Left ventricle myocardium inferior (tissue), 1 donor: ENCODE measurements around the gene PHF21A. TPM values are rescaled to one million over a fixed set of nuclear protein-coding genes. Genes with fewer than 3 reads are reported as not detected.

Experiments
- DNase-seq: peaks from one replicate; pipeline ENCODE4 v3.0.0-alpha.2; 2020
- H3K27ac ChIP-seq: fragments of 200-600 bp; replicated peaks from 2 replicates; pipeline ENCODE4 v1.8.0; 2021
- H3K27me3 ChIP-seq: fragments of 200-600 bp; 2 replicates; pipeline ENCODE4 v1.8.0; 2021; ENCODE audit warnings: low read depth
- H3K36me3 ChIP-seq: fragments of 200-600 bp; 2 replicates; pipeline ENCODE4 v1.8.0; 2021
- H3K4me1 ChIP-seq: fragments of 200-600 bp; 2 replicates; pipeline ENCODE4 v1.8.0; 2021
- H3K4me3 ChIP-seq: fragments of 200-600 bp; 2 replicates; pipeline ENCODE4 v1.8.0; 2021; ENCODE audit warnings: mild to moderate bottlenecking, moderate library complexity
- H3K9me3 ChIP-seq: fragments of 200-600 bp; replicated peaks from 2 replicates; pipeline ENCODE4 v1.8.0; 2021
- intact Hi-C: fragments of 100-400 bp; cut with micrococcal nuclease; formaldehyde crosslinking; loops from one replicate; pipeline ENCODE4 v1.11.0; 2022
- total RNA-seq: library from RNA; stranded (reverse); fragmentation: NEBNext Ultra II Directional; extraction: Animal tissue kit (Norgen Biotek cat#: 25700); gene quantifications from one replicate; pipeline ENCODE4 v1.2.1, GENCODE V29; 2021
- TF ChIP-seq, protein P1 (sequence below): fragments of 200-600 bp; IDR thresholded peaks from 2 replicates; pipeline ENCODE4 v1.8.0; 2021; ENCODE audit warnings: antibody characterized with exemption, mild to moderate bottlenecking, borderline replicate concordance
- donor health status: DM: no; HTN: yes; CAD: no; lungs with severe emphysema.

PHF21A gene
- total RNA-seq, 1 donor from 2014 or later: 36.6 TPM

DNA sequence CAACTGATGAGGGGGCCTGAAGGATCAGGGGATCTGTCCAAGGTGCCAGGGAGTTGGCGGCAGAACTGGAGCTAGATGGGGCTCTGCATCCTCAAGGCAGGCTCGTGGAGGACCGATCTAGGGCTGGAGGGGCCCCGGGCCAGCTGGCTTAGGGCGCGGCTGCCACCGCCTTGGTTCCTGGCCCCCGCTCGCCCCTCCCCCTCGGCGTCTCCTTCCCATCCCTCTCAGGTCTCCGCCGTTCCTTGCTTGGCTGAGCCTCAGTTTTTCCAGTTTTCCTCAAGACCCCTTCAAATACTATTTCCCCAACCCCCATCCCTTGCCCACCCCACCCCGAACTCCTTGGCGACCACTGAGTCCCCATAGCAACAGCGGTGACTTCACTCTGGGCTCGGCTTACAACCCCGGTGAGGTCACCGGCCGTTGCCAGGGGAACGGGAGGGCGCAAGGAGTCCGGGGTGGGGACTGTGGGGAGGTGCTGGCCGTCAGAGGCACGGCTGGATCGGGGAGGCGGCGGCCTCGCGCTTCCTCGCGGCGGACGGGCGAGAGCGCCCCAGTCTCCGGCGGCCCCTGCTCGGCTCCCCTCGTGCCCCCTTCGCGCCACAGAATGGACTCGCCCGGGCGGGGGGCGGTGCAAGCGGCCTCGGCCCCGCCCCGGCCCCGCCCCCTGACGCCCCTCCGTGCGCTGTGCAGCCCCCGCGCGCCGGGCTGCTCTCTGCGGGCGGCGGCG is 221.6 kb downstream of the PHF21A start:
- Histone ChIP-seq H3K4me3 (peak overlapping the region; percentile 73), H3K4me1 (peaks cover 31% of the 10 kb centered on the region), H3K36me3 (peaks cover 6% of the 10 kb centered on the region), H3K27ac (peak overlapping the region; percentile 65), H3K9me3 (no peaks in the 10 kb centered on the region), H3K27me3 (no peaks in the 10 kb centered on the region)
- TF ChIP-seq, protein P1, sequence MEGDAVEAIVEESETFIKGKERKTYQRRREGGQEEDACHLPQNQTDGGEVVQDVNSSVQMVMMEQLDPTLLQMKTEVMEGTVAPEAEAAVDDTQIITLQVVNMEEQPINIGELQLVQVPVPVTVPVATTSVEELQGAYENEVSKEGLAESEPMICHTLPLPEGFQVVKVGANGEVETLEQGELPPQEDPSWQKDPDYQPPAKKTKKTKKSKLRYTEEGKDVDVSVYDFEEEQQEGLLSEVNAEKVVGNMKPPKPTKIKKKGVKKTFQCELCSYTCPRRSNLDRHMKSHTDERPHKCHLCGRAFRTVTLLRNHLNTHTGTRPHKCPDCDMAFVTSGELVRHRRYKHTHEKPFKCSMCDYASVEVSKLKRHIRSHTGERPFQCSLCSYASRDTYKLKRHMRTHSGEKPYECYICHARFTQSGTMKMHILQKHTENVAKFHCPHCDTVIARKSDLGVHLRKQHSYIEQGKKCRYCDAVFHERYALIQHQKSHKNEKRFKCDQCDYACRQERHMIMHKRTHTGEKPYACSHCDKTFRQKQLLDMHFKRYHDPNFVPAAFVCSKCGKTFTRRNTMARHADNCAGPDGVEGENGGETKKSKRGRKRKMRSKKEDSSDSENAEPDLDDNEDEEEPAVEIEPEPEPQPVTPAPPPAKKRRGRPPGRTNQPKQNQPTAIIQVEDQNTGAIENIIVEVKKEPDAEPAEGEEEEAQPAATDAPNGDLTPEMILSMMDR: no peak
- intact Hi-C loops: no loop called here
- DNase-seq: peak; percentile 81

DNA sequence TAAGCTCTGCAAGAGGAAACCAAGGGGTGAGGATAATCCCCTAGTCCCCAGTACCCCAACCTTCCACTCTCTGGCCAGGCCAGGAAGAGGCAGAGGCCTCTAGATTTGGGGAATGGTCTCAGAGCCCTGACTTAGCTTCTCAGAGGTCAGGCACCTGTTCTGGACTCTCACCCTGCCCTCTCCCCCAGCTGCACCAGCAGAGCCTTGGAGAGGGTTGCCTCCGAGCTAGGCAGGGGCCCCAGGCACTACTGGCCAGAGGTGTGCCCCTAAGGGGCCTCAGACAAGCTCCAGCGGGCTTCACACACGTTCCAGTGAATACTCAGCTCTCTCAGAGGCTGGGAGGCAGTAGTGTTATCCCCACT is 222.2 kb downstream of the PHF21A start:
- Histone ChIP-seq H3K36me3 (peaks cover 6% of the 10 kb centered on the region), H3K4me1 (peaks cover 31% of the 10 kb centered on the region), H3K9me3 (no peaks in the 10 kb centered on the region), H3K4me3 (peak overlapping the region; percentile 73), H3K27me3 (no peaks in the 10 kb centered on the region), H3K27ac (peak overlapping the region; percentile 65)
- DNase-seq: no peak
- TF ChIP-seq, protein P1: no peak
- intact Hi-C loops: no loop called here

DNA sequence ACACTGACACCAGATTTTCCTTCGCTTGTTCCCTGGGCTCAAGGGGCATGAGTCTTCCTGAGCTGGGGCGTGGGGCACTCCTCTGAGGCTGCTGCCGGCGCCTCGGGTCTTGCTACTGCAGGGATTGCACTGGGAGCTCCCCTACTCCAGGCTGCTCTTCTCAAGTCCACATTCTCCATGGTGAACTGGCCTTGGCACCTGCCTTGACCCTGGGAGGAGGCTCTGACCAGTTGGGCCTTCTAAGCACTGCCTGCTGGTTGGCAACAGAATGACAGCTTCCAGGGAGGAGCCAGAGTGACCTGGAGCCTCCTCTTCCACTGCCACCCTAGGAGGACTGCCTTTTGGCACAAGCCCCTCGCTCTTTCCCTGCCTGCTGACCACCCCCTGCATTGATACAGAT is 223.7 kb downstream of the PHF21A start:
- Histone ChIP-seq H3K27me3 (no peaks in the 10 kb centered on the region), H3K4me3 (no peak overlapping the region), H3K27ac (no peak overlapping the region), H3K4me1 (peaks cover 34% of the 10 kb centered on the region), H3K36me3 (peaks cover under 1% of the 10 kb centered on the region), H3K9me3 (no peaks in the 10 kb centered on the region)
- TF ChIP-seq, protein P1: no peak
- intact Hi-C loops: no loop called here
- no peak for DNase-seq

DNA sequence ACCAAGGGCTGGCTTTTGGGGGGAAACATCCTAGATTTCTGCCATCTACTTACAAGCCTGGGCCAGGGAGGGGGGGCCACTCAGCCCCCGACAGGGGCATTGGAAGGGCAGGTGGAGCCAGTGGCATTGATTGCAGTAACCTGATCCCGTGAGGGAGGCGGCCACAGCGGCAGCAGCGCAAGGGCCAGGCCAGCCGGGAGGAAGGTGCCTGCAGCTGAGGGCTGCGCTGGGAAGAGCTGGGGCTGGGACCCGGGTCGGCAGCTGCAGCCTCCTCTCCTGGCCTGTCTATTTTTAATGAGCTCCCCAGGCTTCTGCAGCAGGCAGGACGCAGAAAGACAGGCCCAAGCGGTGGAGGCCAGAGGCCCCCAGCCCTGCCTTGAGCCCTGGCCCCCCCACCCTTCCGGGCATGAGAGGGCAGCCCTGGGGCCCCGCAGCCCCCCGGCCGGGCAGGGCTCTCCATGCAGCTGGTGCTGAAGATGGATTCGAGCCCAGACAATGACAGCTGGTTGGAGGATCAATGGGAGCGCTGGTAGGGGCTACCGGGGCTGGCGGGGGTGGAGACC is 224.8 kb downstream of the PHF21A start:
- intact Hi-C loops: no loop called here
- no peak overlapping the region for H3K4me3 ChIP-seq
- H3K4me1 ChIP-seq: peaks cover 36% of the 10 kb centered on the region
- DNase-seq: no peak
- no peaks in the 10 kb centered on the region for H3K27me3 ChIP-seq
- no peaks in the 10 kb centered on the region for H3K9me3 ChIP-seq
- H3K27ac ChIP-seq: no peak overlapping the region
- TF ChIP-seq, protein P1: no peak
- no peaks in the 10 kb centered on the region for H3K36me3 ChIP-seq

DNA sequence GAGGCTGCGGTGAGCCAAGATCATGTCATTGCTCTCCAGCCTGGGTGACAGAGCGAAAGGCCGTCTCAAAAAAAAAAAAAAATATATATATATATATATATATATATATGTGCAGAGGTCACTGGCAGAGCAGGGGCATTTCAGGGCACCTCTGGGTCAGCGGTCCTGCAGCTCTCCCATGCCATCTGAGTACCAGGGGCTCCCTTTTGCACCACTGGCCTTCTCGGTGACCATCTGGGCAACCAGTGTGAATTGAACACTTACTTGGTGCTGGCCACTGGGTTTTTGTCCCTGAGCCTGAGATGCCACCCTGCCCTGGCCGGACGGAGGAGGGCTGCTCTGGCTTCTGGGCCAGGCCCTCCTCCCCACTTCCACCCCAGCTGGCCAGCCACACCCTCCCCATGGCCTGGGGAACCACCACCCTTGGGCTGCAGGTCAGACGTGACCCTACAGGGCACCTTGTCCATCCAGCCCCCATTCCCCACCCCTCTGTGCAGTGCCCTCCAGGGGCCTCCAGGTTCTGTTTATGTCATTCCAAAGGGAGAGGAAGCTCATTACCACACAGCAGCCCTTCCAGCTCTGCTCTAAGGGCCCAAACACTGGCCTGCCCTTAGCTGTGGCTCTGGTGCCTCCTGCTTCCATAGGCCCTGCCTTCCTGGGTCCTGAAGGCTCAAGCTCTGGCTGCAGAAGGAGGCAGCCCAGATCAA is 225.5 kb downstream of the PHF21A start:
- Histone ChIP-seq H3K9me3 (no peaks in the 10 kb centered on the region), H3K27me3 (no peaks in the 10 kb centered on the region), H3K4me3 (no peak overlapping the region), H3K4me1 (peaks cover 28% of the 10 kb centered on the region), H3K27ac (no peak overlapping the region), H3K36me3 (no peaks in the 10 kb centered on the region)
- intact Hi-C loops: no loop called here
- no peak for DNase-seq
- TF ChIP-seq, protein P1: no peak
